Smooth muscle cell (in vitro differentiated cells): ENCODE measurements around the gene THBD. TPM values are rescaled to one million over a fixed set of nuclear protein-coding genes. Genes with fewer than 3 reads are reported as not detected.

Experiments used
- DNase-seq: peaks from one replicate; lab custom pipeline; 2025; ENCODE audit not compliant: unreplicated experiment; lab: John Stamatoyannopoulos, UW
- H2AFZ ChIP-seq: fragments of 200-600 bp; sonication (generic); 2 replicates; pipeline ENCODE4 v1.6.0; 2016; ENCODE audit warnings: antibody characterized with exemption, low read depth, mild to moderate bottlenecking
- H3F3A ChIP-seq: fragments of 200-600 bp; sonication (generic); 2 replicates; pipeline ENCODE4 v1.6.0; 2017; ENCODE audit warnings: antibody characterized with exemption, low read depth
- H3K27ac ChIP-seq: fragments of 200-600 bp; sonication (generic); 2 replicates; pipeline ENCODE4 v1.5.1; 2016; ENCODE audit warnings: low read depth, mild to moderate bottlenecking
- H3K27me3 ChIP-seq: fragments of 200-600 bp; sonication (generic); 2 replicates; pipeline ENCODE4 v1.6.1; 2016; ENCODE audit warnings: low read depth, mild to moderate bottlenecking
- H3K36me3 ChIP-seq: fragments of 200-600 bp; sonication (generic); 2 replicates; pipeline ENCODE4 v1.5.1; 2016; ENCODE audit warnings: low read depth
- H3K4me1 ChIP-seq: fragments of 200-600 bp; sonication (generic); 2 replicates; pipeline ENCODE4 v1.5.1; 2016; ENCODE audit warnings: low read depth
- H3K4me2 ChIP-seq: fragments of 200-600 bp; sonication (generic); 2 replicates; pipeline ENCODE4 v1.6.0; 2016; ENCODE audit warnings: mild to moderate bottlenecking
- H3K4me3 ChIP-seq: fragments of 200-600 bp; sonication (generic); 2 replicates; pipeline ENCODE4 v1.5.1; 2016; ENCODE audit warnings: mild to moderate bottlenecking
- H3K79me2 ChIP-seq: fragments of 200-600 bp; sonication (generic); 2 replicates; pipeline ENCODE4 v1.6.0; 2016; ENCODE audit warnings: low read depth, mild to moderate bottlenecking
- H3K9ac ChIP-seq: fragments of 200-600 bp; sonication (generic); 2 replicates; pipeline ENCODE4 v1.6.0; 2016; ENCODE audit warnings: low read depth
- H3K9me3 ChIP-seq: fragments of 200-600 bp; sonication (generic); replicated peaks from 2 replicates; pipeline ENCODE4 v1.5.1; 2016; ENCODE audit warnings: low read depth
- H4K20me1 ChIP-seq: fragments of 200-600 bp; sonication (generic); 2 replicates; pipeline ENCODE4 v1.6.0; 2016; ENCODE audit warnings: low read depth
- WGBS: methylation state at CpG from one replicate; pipeline ENCODE4 v1.1.7; 2016; ENCODE audit warnings: low lambda C conversion rate; 5-methylcytosine and 5-hydroxymethylcytosine counted together
- polyA plus RNA-seq: library from polyadenylated mRNA; unstranded; fragments of >200 nt; fragmentation: Nextera tagmentation; extraction: Ambion mirVana; gene quantifications from 2 replicates; pipeline ENCODE4 v1.2.1, GENCODE V29; 2016
- total RNA-seq: library from RNA; depleted of rRNA; stranded (reverse); fragments of >200 nt; gene quantifications from 2 replicates; pipeline ENCODE4 v1.2.3, GENCODE V29; 2014
- TF ChIP-seq, protein P1 (sequence below): fragments of 200-600 bp; sonication (generic); IDR thresholded peaks from 2 replicates; pipeline ENCODE4 v1.5.1; 2017; ENCODE audit warnings: borderline replicate concordance, mild to moderate bottlenecking, antibody characterized with exemption; ENCODE audit not compliant: insufficient read depth, poor library complexity, severe bottlenecking

THBD gene
- total and polyA plus RNA-seq, 2 experiments from 2014 or later = 9.9 to 10.0 TPM

- H3K4me2 ChIP-seq = no peak overlapping the region
- no peaks in the 10 kb centered on the region for H3F3A ChIP-seq
- TF ChIP-seq, protein P1, sequence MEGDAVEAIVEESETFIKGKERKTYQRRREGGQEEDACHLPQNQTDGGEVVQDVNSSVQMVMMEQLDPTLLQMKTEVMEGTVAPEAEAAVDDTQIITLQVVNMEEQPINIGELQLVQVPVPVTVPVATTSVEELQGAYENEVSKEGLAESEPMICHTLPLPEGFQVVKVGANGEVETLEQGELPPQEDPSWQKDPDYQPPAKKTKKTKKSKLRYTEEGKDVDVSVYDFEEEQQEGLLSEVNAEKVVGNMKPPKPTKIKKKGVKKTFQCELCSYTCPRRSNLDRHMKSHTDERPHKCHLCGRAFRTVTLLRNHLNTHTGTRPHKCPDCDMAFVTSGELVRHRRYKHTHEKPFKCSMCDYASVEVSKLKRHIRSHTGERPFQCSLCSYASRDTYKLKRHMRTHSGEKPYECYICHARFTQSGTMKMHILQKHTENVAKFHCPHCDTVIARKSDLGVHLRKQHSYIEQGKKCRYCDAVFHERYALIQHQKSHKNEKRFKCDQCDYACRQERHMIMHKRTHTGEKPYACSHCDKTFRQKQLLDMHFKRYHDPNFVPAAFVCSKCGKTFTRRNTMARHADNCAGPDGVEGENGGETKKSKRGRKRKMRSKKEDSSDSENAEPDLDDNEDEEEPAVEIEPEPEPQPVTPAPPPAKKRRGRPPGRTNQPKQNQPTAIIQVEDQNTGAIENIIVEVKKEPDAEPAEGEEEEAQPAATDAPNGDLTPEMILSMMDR = no peak
- no peak overlapping the region for H3K4me3 ChIP-seq
- H3K9ac ChIP-seq = no peak overlapping the region
- no peaks in the 10 kb centered on the region for H4K20me1 ChIP-seq
- no peak overlapping the region for H3K27ac ChIP-seq
- no peaks in the 10 kb centered on the region for H3K9me3 ChIP-seq
- no peaks in the 10 kb centered on the region for H3K36me3 ChIP-seq
- WGBS = 93% methylated on average over 2 of the region's 2 CpGs
- H3K4me1 ChIP-seq = no peaks in the 10 kb centered on the region
- no peaks in the 10 kb centered on the region for H3K79me2 ChIP-seq
- no peak overlapping the region for H2AFZ ChIP-seq
- no peaks in the 10 kb centered on the region for H3K27me3 ChIP-seq
- no peak for DNase-seq
Observed at GRCh38 chr20:23069108-23069507, 19.6 kb upstream of the THBD start.

DNA sequence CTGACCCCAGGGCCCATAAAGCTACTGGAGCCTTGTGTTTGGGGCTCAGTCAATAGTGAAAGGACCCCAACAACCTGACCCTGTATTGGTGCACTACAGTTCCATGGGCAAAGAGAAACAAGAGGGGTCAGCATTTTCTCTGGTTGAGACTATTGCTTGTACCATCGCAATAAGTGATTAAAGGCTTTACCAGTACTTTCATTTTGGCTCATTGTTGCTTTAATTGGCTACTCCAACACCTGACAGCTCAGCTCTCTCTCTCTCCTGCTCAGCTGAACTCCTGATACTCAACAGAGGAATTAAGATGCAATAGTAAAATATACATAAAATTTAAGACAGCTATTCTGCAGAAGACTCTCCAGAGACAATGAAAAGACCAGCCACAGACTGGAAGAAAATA, 18.8 kb upstream of the THBD start:
- H3K9ac ChIP-seq = no peak overlapping the region
- 95% methylated on average over 1 of the region's 1 CpG for WGBS

DNA sequence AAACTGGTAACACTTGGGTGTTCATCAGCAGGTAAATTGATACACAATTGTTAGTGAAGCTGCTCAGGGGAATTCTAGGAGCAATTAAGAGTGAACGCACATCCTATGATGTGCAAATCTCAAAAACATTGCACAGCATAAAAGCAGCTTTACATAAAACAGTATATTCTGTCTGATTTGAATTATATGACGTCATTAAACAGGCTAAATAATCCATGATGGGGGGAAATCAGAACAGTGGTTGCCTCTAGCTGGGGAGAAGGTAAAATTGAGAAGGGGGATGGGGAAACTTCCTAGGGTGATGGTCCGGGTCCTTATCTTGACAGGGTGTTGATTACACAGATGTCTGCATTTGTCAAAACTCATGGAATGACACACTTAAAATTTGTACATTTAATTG, 17.3 kb upstream of the THBD start:
- Histone ChIP-seq H3K36me3 (no peaks in the 10 kb centered on the region), H4K20me1 (no peaks in the 10 kb centered on the region), H2AFZ (no peak overlapping the region), H3K4me1 (peaks cover 2% of the 10 kb centered on the region), H3K9me3 (no peaks in the 10 kb centered on the region), H3K27me3 (no peaks in the 10 kb centered on the region), H3K4me2 (no peak overlapping the region), H3K27ac (no peak overlapping the region), H3K79me2 (no peaks in the 10 kb centered on the region), H3K4me3 (no peak overlapping the region), H3F3A (peaks cover 2% of the 10 kb centered on the region), H3K9ac (no peak overlapping the region)
- WGBS = 79% methylated on average over 3 of the region's 3 CpGs
- DNase-seq = no peak
- TF ChIP-seq, protein P1 = no peak

More for the DNA sequence above, 18.8 kb upstream of the THBD start:
- H3F3A ChIP-seq = no peaks in the 10 kb centered on the region
- H3K36me3 ChIP-seq = no peaks in the 10 kb centered on the region
- no peak overlapping the region for H3K4me2 ChIP-seq
- H4K20me1 ChIP-seq = no peaks in the 10 kb centered on the region
- H3K27ac ChIP-seq = no peak overlapping the region
- no peaks in the 10 kb centered on the region for H3K79me2 ChIP-seq
- no peak for DNase-seq
- no peak overlapping the region for H3K4me3 ChIP-seq
- H3K9me3 ChIP-seq = no peaks in the 10 kb centered on the region
- no peaks in the 10 kb centered on the region for H3K27me3 ChIP-seq
- H3K4me1 ChIP-seq = no peaks in the 10 kb centered on the region
- TF ChIP-seq, protein P1 = no peak
- no peak overlapping the region for H2AFZ ChIP-seq
